HepG2 (cell line): ENCODE data around the gene SNED1.

Source experiments
- ELF3 ChIP-seq: IDR thresholded peaks from 2 replicates; pipeline ENCODE4 v1.6.1; 2016; ENCODE audit warnings: missing genetic modification reagents, missing compliant biosample characterization
- NFATC3 ChIP-seq: sonication (generic); formaldehyde crosslinking; IDR thresholded peaks from 2 replicates; pipeline ENCODE4 v1.5.1; 2020; ENCODE audit warnings: mild to moderate bottlenecking, missing genetic modification reagents
- TOE1 ChIP-seq: sonication (generic); formaldehyde crosslinking; IDR thresholded peaks from 2 replicates; pipeline ENCODE4 v1.4.0; 2020; ENCODE audit warnings: mild to moderate bottlenecking, missing genetic modification reagents
- ZBTB42 ChIP-seq: sonication (generic); formaldehyde crosslinking; IDR thresholded peaks from 2 replicates; pipeline ENCODE4 v1.5.0; 2020; ENCODE audit warnings: mild to moderate bottlenecking, missing genetic modification reagents
- ZNF263 ChIP-seq: sonication (generic); formaldehyde crosslinking; IDR thresholded peaks from 2 replicates; pipeline ENCODE4 v1.4.0; 2020; ENCODE audit warnings: missing genetic modification reagents
- ZNF850 ChIP-seq: sonication (generic); formaldehyde crosslinking; conservative IDR thresholded peaks from 2 replicates; pipeline ENCODE4 v1.9.0; 2021; ENCODE audit warnings: mild to moderate bottlenecking, missing genetic modification reagents
- ZZZ3 ChIP-seq: sonication (generic); formaldehyde crosslinking; IDR thresholded peaks from 2 replicates; pipeline ENCODE4 v1.4.0; 2020; ENCODE audit warnings: missing genetic modification reagents, mild to moderate bottlenecking, borderline replicate concordance

DNA sequence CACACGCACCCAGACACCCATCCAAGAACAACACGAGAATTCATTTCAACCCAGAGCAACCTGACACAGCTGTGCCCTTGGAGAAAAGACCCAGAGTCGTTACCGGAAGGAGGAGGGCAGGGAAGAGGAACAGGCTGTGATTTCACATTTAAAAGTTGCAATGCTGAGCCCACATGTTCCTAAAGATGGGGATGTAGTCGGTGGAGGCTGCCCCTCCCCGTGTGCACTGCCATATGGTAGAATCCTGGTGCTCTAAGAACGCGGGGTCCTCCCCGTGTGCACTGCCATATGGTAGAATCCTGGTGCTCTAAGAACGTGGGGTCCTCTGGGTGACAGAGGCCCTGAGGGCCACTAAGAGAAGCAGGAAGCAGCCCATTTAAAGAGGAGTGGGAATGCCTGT is 92.8 kb downstream of the SNED1 start:
- TF ChIP-seq ZZZ3: no peak
- no peak for TF ChIP-seq TOE1
- TF ChIP-seq ZNF850 (CRISPR knock-in tag): no peak
- TF ChIP-seq NFATC3 (CRISPR knock-in tag): no peak
- no peak for TF ChIP-seq ZNF263 (CRISPR knock-in tag)
- no peak for TF ChIP-seq ZBTB42 (CRISPR knock-in tag)
- TF ChIP-seq ELF3 (CRISPR knock-in tag): no peak
